ENCODE measurements around the gene TTC5.
"Not testable (repeated sequence)": the region's sequence is repeated elsewhere in the genome, so short reads cannot be mapped to it uniquely, and the experiment has no call there.

Gene TTC5

GRCh38 chr14:20305265-20306078 is at the start of gene TTC5:
Gene TTC5 (minus strand): TSS chr14:20305951. CDS start chr14:20305937, 14 bp downstream.
- peak; percentile 86 to 92 for DNase-seq

GRCh38 chr14:20350860-20351259 is 45.1 kb upstream of the TTC5 start:
- DNase-seq: no peak

- no peak for DNase-seq
These were observed 44.5 kb upstream of the TTC5 start for GRCh38 chr14:20350282-20350681.

GRCh38 chr14:20347747-20348146 is 42.0 kb upstream of the TTC5 start:
- DNase-seq: no peak

- DNase-seq: no peak
These were observed 41.0 kb upstream of the TTC5 start for GRCh38 chr14:20346713-20347112.

- DNase-seq: no peak
These were observed 39.6 kb upstream of the TTC5 start for GRCh38 chr14:20345366-20345765.

- no peak for DNase-seq
These were observed 38.1 kb upstream of the TTC5 start for GRCh38 chr14:20343862-20344220.

- peak; percentile 94 to 97 for DNase-seq
These were observed 37.5 kb upstream of the TTC5 start, which contains the start of gene PARP2 for GRCh38 chr14:20343092-20343861. Gene PARP2 (plus strand): TSS chr14:20343635. CDS start chr14:20343642, 7 bp downstream.

- no peak for DNase-seq
These were observed 35.9 kb upstream of the TTC5 start for GRCh38 chr14:20341646-20342045.

GRCh38 chr14:20341032-20341431 is 35.3 kb upstream of the TTC5 start:
- DNase-seq: not testable (repeated sequence)

- no peak for DNase-seq
These were observed 28.3 kb upstream of the TTC5 start for GRCh38 chr14:20334017-20334416.

- DNase-seq: no peak
These were observed 27.7 kb upstream of the TTC5 start for GRCh38 chr14:20333494-20333841.

GRCh38 chr14:20332788-20333493 is 27.2 kb upstream of the TTC5 start, which contains the start of gene CCNB1IP1:
Gene CCNB1IP1 (minus strand): TSS chr14:20333279. CDS start chr14:20316523, 16,756 bp downstream.
- DNase-seq: peak; percentile 57 to 80

GRCh38 chr14:20332431-20332787 is 26.7 kb upstream of the TTC5 start:
- no peak for DNase-seq

GRCh38 chr14:20331053-20331613 is 25.4 kb upstream of the TTC5 start:
- DNase-seq: no peak

- DNase-seq: no peak
These were observed 23.6 kb upstream of the TTC5 start for GRCh38 chr14:20329355-20329754.

- no peak for DNase-seq
These were observed 23.0 kb upstream of the TTC5 start for GRCh38 chr14:20328705-20329104.

- DNase-seq: peak in 1 of 2 donors; percentile 77
These were observed 21.5 kb upstream of the TTC5 start for GRCh38 chr14:20327005-20327869.

- DNase-seq: no peak
These were observed 12.0 kb upstream of the TTC5 start for GRCh38 chr14:20317720-20318119.

- no peak for DNase-seq
These were observed 8.3 kb upstream of the TTC5 start for GRCh38 chr14:20314026-20314425.

GRCh38 chr14:20306079-20306423 is 300 bp upstream of the TTC5 start:
- DNase-seq: no peak

Measured in CD4-positive, alpha-beta T cell treated with Interleukin-1 beta for 1 hour (primary cell).